IMR-90 (cell line): ENCODE measurements around the gene NDFIP2. TPM values are rescaled to one million over a fixed set of nuclear protein-coding genes. Genes with fewer than 3 reads are reported as not detected.

Experiments
- ATAC-seq: fragments of 200-7000 bp; cut with Tn5 transposase; 2 replicates; pipeline ENCODE4 v1.9.1; 2020; ENCODE audit warnings: low read depth, mild to moderate bottlenecking, moderate library complexity
- BruUV-seq: library from RNA; stranded (reverse); fragments of 400-500 nt; replicated peaks from 2 replicates; lab custom pipeline; 2021; lab: Mats Ljungman, UMichigan
- CTCF ChIA-PET: fragments of 300-600 bp; formaldehyde crosslinking; extraction: SDS; loops from one replicate; lab custom pipeline; 2021; ENCODE audit warnings: antibody characterized with exemption; lab: Yijun Ruan, JAX
- POLR2A ChIA-PET: fragments of 300-600 bp; sonication (Branson Sonifier 250); formaldehyde crosslinking; loops from one replicate; lab custom pipeline; 2022; ENCODE audit warnings: antibody characterized with exemption; ENCODE audit not compliant: unreplicated experiment; lab: Charles Lee
- DNase-seq: peaks from one replicate; pipeline ENCODE4 v3.0.0; 2013
- H2AFZ ChIP-seq: replicated peaks from 2 replicates; pipeline ENCODE3; 2013; ENCODE audit warnings: low read length, mild to moderate bottlenecking; ENCODE audit not compliant: poor library complexity
- H2AK5ac ChIP-seq: 2 replicates; pipeline ENCODE4 v1.6.1; 2013; ENCODE audit warnings: low read depth, low read length, inconsistent platforms
- H2AK9ac ChIP-seq: replicated peaks from 2 replicates; pipeline ENCODE3; 2013; ENCODE audit warnings: mild to moderate bottlenecking, low read depth, low read length, moderate library complexity; ENCODE audit not compliant: poor library complexity
- H2BK120ac ChIP-seq: 2 replicates; pipeline ENCODE4 v1.6.1; 2013; ENCODE audit warnings: low read depth, low read length, inconsistent platforms
- H2BK15ac ChIP-seq: 3 replicates; pipeline ENCODE4 v1.6.1; 2013; ENCODE audit warnings: low read depth, low read length, inconsistent platforms
- H2BK20ac ChIP-seq: 2 replicates; pipeline ENCODE4 v1.6.1; 2013; ENCODE audit warnings: low read depth, mild to moderate bottlenecking, inconsistent platforms, low read length, moderate library complexity
- H2BK5ac ChIP-seq: 2 replicates; pipeline ENCODE4 v1.6.1; 2013; ENCODE audit warnings: mild to moderate bottlenecking, low read depth, low read length, inconsistent platforms; ENCODE audit not compliant: poor library complexity, severe bottlenecking
- H3K14ac ChIP-seq: replicated peaks from 2 replicates; pipeline ENCODE4 v1.6.1; 2013; ENCODE audit warnings: low read depth, low read length, inconsistent platforms
- H3K18ac ChIP-seq: 2 replicates; pipeline ENCODE4 v1.6.1; 2013; ENCODE audit warnings: low read depth, low read length, control low read depth
- H3K23ac ChIP-seq: 2 replicates; pipeline ENCODE4 v1.6.1; 2013; ENCODE audit warnings: low read depth, low read length, inconsistent platforms
- H3K27ac ChIP-seq: 2 replicates; pipeline ENCODE4 v1.5.1; 2013; ENCODE audit warnings: mild to moderate bottlenecking, control low read depth, low read length; ENCODE audit not compliant: insufficient read depth
- H3K27me3 ChIP-seq: 2 replicates; pipeline ENCODE4 v1.6.1; 2013; ENCODE audit warnings: low read length; ENCODE audit not compliant: control insufficient read depth, insufficient read depth
- H3K36me3 ChIP-seq: 2 replicates; pipeline ENCODE4 v1.6.1; 2013; ENCODE audit warnings: low read length, mixed read lengths; ENCODE audit not compliant: control insufficient read depth, insufficient read depth
- H3K4ac ChIP-seq: 2 replicates; pipeline ENCODE4 v1.6.1; 2013; ENCODE audit warnings: low read depth, low read length, inconsistent platforms
- H3K4me1 ChIP-seq: 2 replicates; pipeline ENCODE4 v1.6.1; 2013; ENCODE audit warnings: low read length, mixed read lengths; ENCODE audit not compliant: control insufficient read depth, insufficient read depth
- H3K4me2 ChIP-seq: 2 replicates; pipeline ENCODE4 v1.6.1; 2013; ENCODE audit warnings: low read depth, mild to moderate bottlenecking, control low read depth, low read length, moderate library complexity
- H3K4me3 ChIP-seq: 2 replicates; pipeline ENCODE4 v1.5.1; 2013; ENCODE audit warnings: low read depth, mild to moderate bottlenecking, control low read depth, low read length, moderate library complexity; ENCODE audit not compliant: insufficient read depth
- H3K56ac ChIP-seq: 2 replicates; pipeline ENCODE4 v1.6.1; 2013; ENCODE audit warnings: low read length, inconsistent platforms; ENCODE audit not compliant: insufficient read depth; ENCODE audit errors: extremely low read depth
- H3K79me1 ChIP-seq, 2 experiments: 2 replicates each; pipeline ENCODE4 v1.6.1; 2013; ENCODE audit warnings: low read length in 2 of 2, inconsistent platforms in 1 of 2, low read depth in 1 of 2
- H3K9ac ChIP-seq: 2 replicates; pipeline ENCODE4 v1.6.1; 2013; ENCODE audit warnings: low read depth, low read length, control low read depth
- H3K9me1 ChIP-seq: 2 replicates; pipeline ENCODE4 v1.6.1; 2013; ENCODE audit warnings: low read length, inconsistent platforms; ENCODE audit not compliant: insufficient read depth
- H3K9me3 ChIP-seq: 2 replicates; pipeline ENCODE4 v1.6.1; 2013; ENCODE audit warnings: low read length; ENCODE audit not compliant: control insufficient read depth, insufficient read depth
- H4K20me1 ChIP-seq: 2 replicates; pipeline ENCODE4 v1.6.1; 2013; ENCODE audit warnings: low read length, inconsistent platforms; ENCODE audit not compliant: insufficient read depth
- H4K5ac ChIP-seq: 2 replicates; pipeline ENCODE4 v1.6.1; 2013; ENCODE audit warnings: mild to moderate bottlenecking, low read depth, low read length, control low read depth
- H4K8ac ChIP-seq, 2 experiments: 2 replicates each; pipeline ENCODE4 v1.6.1; 2013; ENCODE audit warnings: low read depth in 2 of 2, low read length in 2 of 2, control low read depth in 1 of 2, inconsistent platforms in 1 of 2
- H4K91ac ChIP-seq: 2 replicates; pipeline ENCODE4 v1.6.1; 2013; ENCODE audit warnings: low read depth, low read length, inconsistent platforms; ENCODE audit not compliant: insufficient read depth
- CHD1 ChIP-seq: IDR thresholded peaks from 2 replicates; pipeline ENCODE4 v1.6.1; 2012; ENCODE audit warnings: low read depth, low read length, improper control_type of control experiment
- MAFK ChIP-seq: IDR thresholded peaks from 2 replicates; pipeline ENCODE4 v1.6.1; 2012; ENCODE audit warnings: low read depth, low read length, improper control_type of control experiment
- MAZ ChIP-seq: IDR thresholded peaks from 2 replicates; pipeline ENCODE4 v1.6.1; 2012; ENCODE audit warnings: low read depth, mild to moderate bottlenecking, low read length, improper control_type of control experiment, moderate library complexity, borderline replicate concordance
- MXI1 ChIP-seq: IDR thresholded peaks from 2 replicates; pipeline ENCODE4 v1.6.1; 2012; ENCODE audit warnings: low read depth, mild to moderate bottlenecking, low read length, moderate library complexity, borderline replicate concordance
- RAD21 ChIP-seq: IDR thresholded peaks from 2 replicates; pipeline ENCODE4 v1.6.1; 2012; ENCODE audit warnings: low read length, improper control_type of control experiment
- WGBS, 2 experiments: methylation state at CpG; one replicate each; pipeline versions ENCODE4 v1.1.5 to v1.1.7; 2013; ENCODE audit warnings: missing lambda C conversion rate in 2 of 2; ENCODE audit not compliant: insufficient read length in 1 of 2; ENCODE audit errors: extremely low coverage in 2 of 2; 5-methylcytosine and 5-hydroxymethylcytosine counted together
- dilution Hi-C: fragments of 300-500 bp; cut with HindIII; formaldehyde crosslinking; loops from one replicate; pipeline ENCODE4 v1.14.3; 2018; ENCODE audit warnings: low sequenced_read_pairs; ENCODE audit not compliant: unreplicated experiment
- in situ Hi-C: fragments of 300-500 bp; cut with MboI; formaldehyde crosslinking; loops from 3 replicates; pipeline ENCODE4 v1.14.3; 2019; ENCODE audit warnings: low sequenced_read_pairs, inconsistent platforms, mixed read lengths
- intact Hi-C: fragments of 100-400 bp; cut with micrococcal nuclease; formaldehyde crosslinking; loops from 2 replicates; pipeline ENCODE4 v1.10.0; 2022
- polyA plus RNA-seq, 3 experiments: library from polyadenylated mRNA; depleted of rRNA; stranded (reverse); fragments of >200 nt; gene quantifications; 2 replicates each; pipeline ENCODE4 v1.2.3, GENCODE V29; 2012; ENCODE audit warnings: low replicate concordance in 1 of 3
- total RNA-seq: library from RNA; depleted of rRNA; stranded (reverse); fragments of >200 nt; gene quantifications from 2 replicates; pipeline ENCODE4 v1.2.3, GENCODE V29; 2012

Gene NDFIP2
- total and polyA plus RNA-seq, 2 of the 4 experiments (the other 2 are of a cell fraction): 23.8 to 25.8 TPM

- H3K27ac ChIP-seq: no peak overlapping the region
- H3K36me3 ChIP-seq: no peaks in the 10 kb centered on the region
- H3K56ac ChIP-seq: no peak overlapping the region
- no peak overlapping the region for H4K5ac ChIP-seq
- no peak overlapping the region for H2BK120ac ChIP-seq
- no peak overlapping the region for H3K4ac ChIP-seq
- no peak overlapping the region for H4K8ac ChIP-seq
- H2BK20ac ChIP-seq: no peak overlapping the region
- H2BK15ac ChIP-seq: no peak overlapping the region
- no peaks in the 10 kb centered on the region; the same call in 1 of the 2 replicates for H3K4me1 ChIP-seq
- BruUV-seq: no TSS peak
- no peak overlapping the region for H4K91ac ChIP-seq
- no peaks in the 10 kb centered on the region for H4K20me1 ChIP-seq
- H3K27me3 ChIP-seq: no peaks in the 10 kb centered on the region
- ChIA-PET CTCF (no interaction called here), POLR2A (no interaction called here)
- no peak overlapping the region for H3K4me2 ChIP-seq
- in situ Hi-C loops (no loop called here), intact Hi-C loops (no loop called here), dilution Hi-C loops (loop anchor here (25.0 kb wide), 1 partner anchor 90 kb away; no protein-coding TSS in a partner anchor)
- H3K23ac ChIP-seq: no peak overlapping the region
- no peaks in the 10 kb centered on the region for H3K9me1 ChIP-seq
- WGBS, 2 experiments: no CpG with 5 or more reads among the region's 2 CpGs
- no peak overlapping the region for H2AK5ac ChIP-seq
- no peak overlapping the region for H3K18ac ChIP-seq
- H2AK9ac ChIP-seq: no peak overlapping the region
- no peaks in the 10 kb centered on the region for H3K79me1 ChIP-seq
- no peak overlapping the region for H3K9ac ChIP-seq
- no peaks in the 10 kb centered on the region for H3K9me3 ChIP-seq
- TF ChIP-seq RAD21 (no peak), MAZ (no peak), MXI1 (no peak), MAFK (no peak), CHD1 (no peak)
- no peak overlapping the region for H2AFZ ChIP-seq
- H3K4me3 ChIP-seq: no peak overlapping the region
- DNase-seq: no peak
- ATAC-seq: no peak
- no peak overlapping the region for H2BK5ac ChIP-seq
- no peak overlapping the region for H3K14ac ChIP-seq
These were observed 33.2 kb upstream of the NDFIP2 start for GRCh38 chr13:79447741-79448140.
